H1 (cell line): ENCODE results near the gene KNCN. TPM values are rescaled to one million over a fixed set of nuclear protein-coding genes. Genes with fewer than 3 reads are reported as not detected.

ENCODE experiments used
- ASH2L ChIP-seq: fragments of 200-600, 300-600 bp; sonication (generic); IDR thresholded peaks from one replicate; pipeline ENCODE4 v1.7.1; 2017; ENCODE audit warnings: low read length
- MAX ChIP-seq: IDR thresholded peaks from 2 replicates; pipeline ENCODE4 v1.6.1; 2012; ENCODE audit warnings: inconsistent platforms
- RAD21 ChIP-seq, 2 experiments: IDR thresholded peaks in 1 of 2; conservative IDR thresholded peaks in 1 of 2; 2 replicates each; pipeline ENCODE4 v1.6.1; 2011; ENCODE audit warnings: low read depth in 2 of 2, low read length in 2 of 2, improper control_type of control experiment in 1 of 2, inconsistent platforms in 1 of 2, mild to moderate bottlenecking in 1 of 2, moderate library complexity in 1 of 2
- RFX5 ChIP-seq: IDR thresholded peaks from 2 replicates; pipeline ENCODE4 v1.6.1; 2011; ENCODE audit warnings: low read depth, low read length, improper control_type of control experiment, borderline replicate concordance
- SAP30 ChIP-seq: fragments of 300-600 bp; sonication (generic); IDR thresholded peaks from 2 replicates; pipeline ENCODE4 v1.7.1; 2012; ENCODE audit warnings: low read length, moderate library complexity, mild to moderate bottlenecking, inconsistent platforms; ENCODE audit not compliant: insufficient read depth, insufficient replicate concordance
- SP2 ChIP-seq: IDR thresholded peaks from 2 replicates; pipeline ENCODE4 v1.6.1; 2012; ENCODE audit warnings: mild to moderate bottlenecking, low read length, inconsistent platforms
- SP4 ChIP-seq: IDR thresholded peaks from 2 replicates; pipeline ENCODE4 v1.6.1; 2012; ENCODE audit warnings: low read length, inconsistent platforms
- SUZ12 ChIP-seq: fragments of 200-600 bp; sonication (generic); IDR thresholded peaks from 2 replicates; pipeline ENCODE4 v1.6.1; 2012; ENCODE audit warnings: mild to moderate bottlenecking, inconsistent platforms, low read length, moderate library complexity, mixed read lengths
- ZNF274 ChIP-seq: IDR thresholded peaks from 2 replicates; pipeline ENCODE4 v1.7.0; 2012; ENCODE audit warnings: low read length, borderline replicate concordance; ENCODE audit errors: extremely low read depth
- polyA plus RNA-seq, 7 experiments: library from polyadenylated mRNA; depleted of rRNA in 3 of 7; stranded (reverse) in 5 of 7; unstranded in 2 of 7; fragments of >200 nt in 5 of 7; fragments of 200-250 nt in 2 of 7; gene quantifications; 1 replicate in 5 of 7; 2 replicates in 1 of 7; 4 replicates in 1 of 7; pipeline versions ENCODE4 v1.2.1 to v1.2.3, GENCODE V29; 2011 to 2013; ENCODE audit warnings: missing spikeins in 2 of 7, mixed read lengths in 2 of 7
- total RNA-seq: library from RNA; stranded (reverse); fragmentation: NEBNext Ultra II Directional; extraction: Animal tissue kit (Norgen Biotek cat#: 25700); gene quantifications from 2 replicates; pipeline ENCODE4 v1.2.1, GENCODE V29; 2021

KNCN gene
- total and polyA plus RNA-seq, 2 of the 8 experiments (the other 6 are each of a cell fraction or from before 2014, with no cell fraction given), result not detected

- TF ChIP-seq RAD21 (IDR thresholded peaks at IDR 0.05 in 1 of 2, conservative IDR thresholded peaks at IDR 0.05 in 1 of 2; ENCODE audit: low read depth in 2 of 2, low read length in 2 of 2) (no peak), SP4 (no peak), SAP30 (no peak), SP2 (no peak), SUZ12 (no peak), ZNF274 (no peak), RFX5 (no peak), MAX (no peak), ASH2L (no peak)
- TF ChIP-seq, all 59 proteins: peak for 0
These were observed 18.7 kb upstream of the KNCN start (continued) for GRCh38 chr1:46569884-46570725.
